ENCODE results near the gene NCKAP5.

- no peak for TF ChIP-seq POLR2A (IDR thresholded peaks at IDR 0.05; ENCODE audit: extremely low read depth, insufficient read length)
- no peak for TF ChIP-seq MYC (IDR thresholded peaks at IDR 0.05; ENCODE audit: low read depth, low read length)
- no peak for TF ChIP-seq CTCF (IDR thresholded peaks at IDR 0.05; ENCODE audit: low read depth, low read length)
These were observed 111.3 kb downstream of the NCKAP5 start for GRCh38 chr2:133456971-133457370.

Data from NB4 (cell line).